RCC 7860 (cell line): ENCODE results near the gene MEP1B.
"Not testable (repeated sequence)": the region's sequence is repeated elsewhere in the genome, so short reads cannot be mapped to it uniquely, and the experiment has no call there.

Experiments used
- DNase-seq: peaks from one replicate; pipeline ENCODE4 v3.0.0-alpha.2; 2015; ENCODE audit warnings: low spot score
- FAIRE-seq: peaks from 2 replicates; lab custom pipeline; 2012; peaks lifted over from hg19 to GRCh38; lab: Jason Lieb, UNC

The MEP1B gene

GRCh38 chr18:32208577-32208976, 18.7 kb downstream of the MEP1B start:
- DNase-seq = no peak
- no peak for FAIRE-seq

GRCh38 chr18:32209685-32210445, 20.0 kb downstream of the MEP1B start:
- DNase-seq = no peak
- no peak for FAIRE-seq

DNA sequence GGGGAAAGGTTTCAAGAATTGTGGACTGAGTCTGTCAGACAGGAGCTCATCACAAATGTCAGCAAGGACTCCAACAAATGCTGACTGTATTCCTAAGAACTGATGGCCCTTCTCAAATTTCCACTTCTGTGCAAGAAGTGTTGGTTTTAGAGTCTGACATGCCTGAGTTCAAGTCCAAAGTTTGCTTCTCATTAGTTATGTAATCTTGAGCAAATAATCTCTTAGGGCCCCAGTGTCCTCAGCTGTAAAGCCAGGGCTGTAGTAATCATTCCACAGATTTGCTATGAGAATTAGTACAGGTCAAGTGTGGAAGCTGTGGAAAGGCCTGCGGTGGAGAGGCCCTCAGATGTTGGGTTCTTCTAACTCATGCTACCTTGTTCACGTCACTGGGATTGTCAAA, 23.9 kb downstream of the MEP1B start:
- DNase-seq = no peak
- no peak for FAIRE-seq

- no peak for FAIRE-seq
- no peak for DNase-seq
These were observed 26.6 kb downstream of the MEP1B start for GRCh38 chr18:32216390-32216789.

- no peak for FAIRE-seq
These were observed 29.7 kb downstream of the MEP1B start for GRCh38 chr18:32219431-32220018.

GRCh38 chr18:32233348-32233747, 43.5 kb downstream of the MEP1B start:
- FAIRE-seq = not testable (repeated sequence)

More at GRCh38 chr18:32219431-32220018, 29.7 kb downstream of the MEP1B start:
- DNase-seq = no peak

DNA sequence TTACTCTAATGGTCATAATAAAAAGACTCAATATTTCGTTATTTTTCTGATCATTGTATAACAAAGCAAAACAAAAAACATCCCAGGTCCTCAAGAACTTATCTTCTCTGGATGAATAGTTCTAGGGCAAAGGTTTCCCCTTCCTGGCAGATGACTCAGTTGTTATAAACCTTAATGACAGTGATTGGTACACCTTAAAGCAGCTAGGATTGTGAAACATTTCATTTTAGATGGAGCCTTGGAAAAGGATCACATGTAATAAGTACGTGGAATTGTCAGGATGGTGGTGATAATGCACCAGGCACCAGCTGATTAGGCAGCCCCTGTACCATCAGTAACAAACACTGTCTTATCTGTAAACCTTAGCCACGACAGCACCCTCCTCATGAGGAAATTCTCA, 47.2 kb downstream of the MEP1B start:
- FAIRE-seq = no peak

More at GRCh38 chr18:32233348-32233747, 43.5 kb downstream of the MEP1B start:
- DNase-seq = not testable (repeated sequence)

DNA sequence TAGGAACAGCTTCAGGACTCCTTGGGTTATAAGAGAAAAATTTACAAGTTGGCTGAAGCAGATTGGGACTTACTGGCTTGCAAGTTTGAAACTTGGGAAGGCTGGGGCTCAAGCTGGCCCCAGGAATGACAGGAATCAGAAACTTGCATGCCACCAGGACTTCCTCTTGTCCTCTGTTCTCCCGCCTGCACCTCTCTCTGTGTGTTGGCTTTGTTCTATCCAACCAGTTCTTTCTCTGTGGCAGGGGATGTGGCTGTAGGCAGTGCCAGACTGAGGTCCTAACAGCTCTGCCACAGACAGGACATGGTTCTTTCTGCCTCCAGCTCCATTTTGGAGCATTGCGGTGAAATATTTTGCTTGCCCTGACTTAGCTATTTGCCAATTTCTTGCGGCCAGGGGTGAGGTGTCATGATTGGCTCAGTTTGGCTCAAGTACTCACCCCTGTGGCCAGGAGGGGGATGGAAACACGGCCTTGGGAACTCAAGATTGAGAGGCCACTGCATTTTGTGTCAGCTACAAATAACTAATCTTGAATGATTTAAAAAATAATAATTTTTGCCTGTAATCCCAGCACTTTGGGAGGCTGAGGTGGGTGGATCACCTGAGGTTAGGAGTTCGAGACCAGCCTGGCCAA, 48.9 kb downstream of the MEP1B start:
- FAIRE-seq (no peak), DNase-seq (no peak)

More for the DNA sequence above, 47.2 kb downstream of the MEP1B start:
- DNase-seq = no peak

- no peak for FAIRE-seq
- DNase-seq = no peak
These were observed 52.6 kb downstream of the MEP1B start for GRCh38 chr18:32242395-32242794.

DNA sequence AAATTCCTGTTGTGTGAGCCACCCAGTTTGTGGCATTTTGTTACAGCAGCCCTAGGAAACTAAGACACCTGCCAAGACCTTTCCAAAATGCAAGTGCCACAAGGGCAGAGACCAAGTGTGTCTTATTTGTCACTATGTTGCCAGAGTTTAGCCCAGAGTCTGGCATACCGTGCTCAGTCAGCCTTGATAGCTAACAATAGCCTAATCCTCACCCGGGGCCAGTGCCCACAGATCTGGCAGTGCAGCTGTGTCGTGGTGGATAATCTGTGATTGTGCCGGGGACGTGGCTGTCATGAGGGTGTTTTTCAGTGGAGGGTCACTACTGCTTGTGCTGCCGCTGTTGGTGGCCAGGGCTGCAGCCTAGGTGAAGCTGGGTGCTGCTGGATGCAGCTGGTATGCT, 53.5 kb downstream of the MEP1B start:
- DNase-seq = no peak
- FAIRE-seq = no peak

GRCh38 chr18:32244881-32245280, 55.0 kb downstream of the MEP1B start:
- no peak for DNase-seq
- no peak for FAIRE-seq

DNA sequence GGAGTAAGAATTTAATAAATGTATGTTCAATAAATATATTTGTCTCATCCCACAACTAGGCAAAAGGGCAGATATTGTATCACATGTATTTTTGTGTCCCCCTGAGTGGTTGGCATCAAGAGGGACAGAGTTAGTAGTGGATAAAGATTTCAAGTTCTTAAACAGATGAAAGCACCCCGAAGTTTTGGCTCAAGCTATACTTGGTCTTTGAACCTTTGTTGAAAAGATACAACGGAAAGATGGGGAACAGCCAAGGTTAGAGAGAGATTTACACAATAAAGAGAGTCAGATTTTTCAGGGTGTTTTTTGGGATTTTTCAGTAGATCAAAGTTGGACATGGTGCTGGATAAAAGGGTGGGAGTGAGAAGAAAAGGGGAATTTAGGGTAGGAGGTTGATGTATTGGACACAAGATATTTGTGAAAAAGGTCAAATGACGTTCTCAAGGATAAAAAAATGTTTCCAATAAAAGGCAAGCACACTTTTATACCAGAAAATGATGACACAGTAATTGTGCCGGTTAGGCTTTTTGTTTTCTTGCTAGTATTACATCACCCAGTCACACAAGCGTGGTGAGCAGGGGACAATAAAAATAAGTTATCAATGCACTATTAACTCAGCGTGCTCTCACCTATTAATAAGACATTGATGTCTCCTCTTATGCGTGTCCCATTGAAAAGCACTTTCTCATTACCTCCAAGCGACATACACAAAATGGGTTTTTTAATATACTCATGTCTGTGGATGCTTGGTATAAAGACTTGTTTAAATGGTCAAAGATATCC, 59.5 kb downstream of the MEP1B start:
- FAIRE-seq = no peak
- no peak for DNase-seq

- DNase-seq (no peak), FAIRE-seq (no peak)
These were observed 61.6 kb downstream of the MEP1B start for GRCh38 chr18:32251466-32251865.

GRCh38 chr18:32252141-32252860, 62.5 kb downstream of the MEP1B start:
- FAIRE-seq = no peak
- no peak for DNase-seq

- no peak for FAIRE-seq
These were observed 65.7 kb downstream of the MEP1B start for GRCh38 chr18:32255570-32255969.

DNA sequence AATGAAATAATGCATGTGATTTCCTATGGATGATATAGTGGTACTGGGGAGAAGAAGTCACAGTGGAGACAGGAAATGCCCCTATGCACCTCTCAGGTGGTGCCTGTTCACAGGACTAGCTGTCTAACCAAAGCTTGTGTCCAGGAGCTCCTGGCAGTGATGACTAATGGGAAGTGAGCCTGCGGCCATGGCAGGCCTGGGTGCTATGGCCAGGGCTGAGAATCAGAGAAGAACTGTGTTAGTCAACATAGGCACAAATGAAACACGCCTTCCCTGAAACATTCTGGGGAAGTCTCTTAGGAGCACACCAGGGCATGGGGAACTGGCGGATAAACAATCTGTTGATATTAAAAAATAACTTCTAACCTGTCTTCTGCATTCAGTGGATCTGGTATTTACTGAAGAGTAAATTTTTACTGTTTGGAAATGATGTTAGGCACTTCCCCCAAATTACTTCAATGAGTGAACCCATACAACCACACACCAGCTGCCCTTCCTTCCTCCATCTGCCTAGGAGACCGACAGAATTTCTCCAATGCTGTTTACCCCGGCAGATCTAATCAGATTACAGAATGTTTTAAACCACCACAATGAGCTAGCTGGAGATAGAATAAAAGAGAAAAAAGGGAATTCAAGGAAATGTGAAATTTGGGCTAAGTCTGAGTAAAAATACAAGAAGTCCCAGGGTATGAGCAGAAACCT, 67.4 kb downstream of the MEP1B start:
- DNase-seq (no peak), FAIRE-seq (no peak)

More at GRCh38 chr18:32255570-32255969, 65.7 kb downstream of the MEP1B start:
- no peak for DNase-seq

DNA sequence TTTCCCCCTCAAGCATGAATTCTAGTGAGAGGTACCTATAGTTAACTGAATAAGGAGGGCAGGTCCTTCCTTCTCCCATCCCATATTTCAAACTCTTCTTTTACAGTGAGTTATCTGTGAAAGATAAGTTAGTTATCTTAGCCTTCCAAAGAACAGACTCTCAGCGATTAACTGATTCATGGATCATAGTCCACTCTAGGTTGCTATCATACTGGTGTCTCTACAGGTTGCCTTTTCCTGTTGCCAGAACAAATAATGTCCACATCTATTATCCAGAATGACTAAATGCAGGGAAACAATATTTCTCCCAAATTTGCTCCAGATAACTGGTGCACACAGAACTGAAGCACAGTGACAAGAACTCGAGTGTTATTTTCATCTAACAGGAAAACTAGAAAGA, 68.3 kb downstream of the MEP1B start:
- FAIRE-seq (no peak), DNase-seq (no peak)

- DNase-seq (no peak), FAIRE-seq (no peak)
These were observed 68.8 kb downstream of the MEP1B start for GRCh38 chr18:32258558-32259204.

DNA sequence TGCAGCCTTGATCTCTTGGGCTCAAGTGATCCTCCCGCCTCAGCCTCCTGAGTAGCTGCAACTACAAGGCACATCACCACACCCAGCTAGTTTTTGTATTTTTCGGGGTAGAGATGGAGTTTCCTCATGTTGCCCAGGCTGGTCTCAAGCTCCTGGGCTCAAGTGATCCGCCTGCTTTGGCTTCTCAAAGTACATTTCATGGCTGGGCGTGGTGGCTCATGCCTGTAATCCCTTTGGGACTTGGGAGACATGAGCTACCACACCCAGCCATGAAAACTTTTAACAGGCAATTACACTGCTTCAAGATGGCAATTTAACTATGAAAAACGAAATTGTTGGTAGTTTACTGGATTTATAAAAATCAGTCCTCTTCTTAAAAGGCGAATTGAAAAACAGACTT, 69.7 kb downstream of the MEP1B start:
- FAIRE-seq (no peak), DNase-seq (no peak)
